Measurements from ENCODE around the gene PRIM2. TPM values are rescaled to one million over a fixed set of nuclear protein-coding genes. Genes with fewer than 3 reads are reported as not detected.
"Not testable (repeated sequence)": the region's sequence is repeated elsewhere in the genome, so short reads cannot be mapped to it uniquely, and the experiment has no call there.

PRIM2 gene
- total RNA-seq, 1 donor from 2014 or later = 16.3 TPM

DNA sequence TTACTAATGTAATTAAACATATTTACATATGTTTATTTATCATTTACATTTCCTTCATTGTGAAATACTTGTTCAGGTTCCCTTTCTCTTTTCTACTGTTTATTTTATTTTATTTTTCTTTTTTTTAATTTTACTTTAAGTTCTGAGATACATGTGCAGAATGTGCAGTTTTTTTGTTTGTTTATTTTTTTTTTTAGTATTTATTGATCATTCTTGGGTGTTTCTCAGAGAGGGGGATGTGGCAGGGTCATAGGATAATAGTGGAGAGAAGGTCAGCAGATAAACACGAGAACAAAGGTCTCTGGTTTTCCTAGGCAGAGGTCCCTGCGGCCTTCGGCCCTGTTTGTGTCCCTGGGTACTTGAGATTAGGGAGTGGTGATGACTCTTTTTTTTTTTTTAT, 8.7 kb upstream of the PRIM2 start:
- DNase-seq = not testable (repeated sequence)

DNA sequence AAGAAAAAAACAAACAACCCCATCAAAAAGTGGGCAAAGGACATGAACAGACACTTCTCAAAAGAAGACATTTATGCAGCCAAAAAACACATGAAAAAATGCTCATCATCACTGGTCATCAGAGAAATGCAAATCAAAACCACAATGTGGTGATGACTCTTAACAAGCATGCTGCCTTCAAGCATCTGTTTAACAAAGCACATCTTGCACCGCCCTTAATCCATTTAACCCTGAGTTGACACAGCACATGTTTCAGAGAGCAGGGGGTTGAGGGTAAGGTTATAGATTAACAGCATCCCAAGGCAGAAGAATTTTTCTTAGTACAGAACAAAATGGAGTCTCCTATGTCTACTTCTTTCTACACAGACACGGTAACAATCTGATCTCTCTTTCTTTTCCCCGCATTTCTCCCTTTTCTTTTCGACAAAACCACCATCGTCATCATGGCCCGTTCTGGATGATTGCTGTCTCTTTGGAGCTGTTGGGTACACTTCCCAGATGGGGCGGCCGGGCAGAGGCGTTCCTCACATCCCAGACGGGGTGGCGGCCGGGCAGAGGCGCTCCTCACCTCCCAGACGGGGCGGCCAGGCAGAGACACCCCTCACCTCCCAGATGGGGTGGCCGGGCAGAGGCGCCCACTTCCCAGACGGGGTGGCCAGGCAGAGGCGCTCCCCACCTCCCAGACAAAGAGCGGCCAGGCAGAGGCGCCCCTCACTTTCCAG, 7.2 kb upstream of the PRIM2 start:
- DNase-seq = not testable (repeated sequence)

DNA sequence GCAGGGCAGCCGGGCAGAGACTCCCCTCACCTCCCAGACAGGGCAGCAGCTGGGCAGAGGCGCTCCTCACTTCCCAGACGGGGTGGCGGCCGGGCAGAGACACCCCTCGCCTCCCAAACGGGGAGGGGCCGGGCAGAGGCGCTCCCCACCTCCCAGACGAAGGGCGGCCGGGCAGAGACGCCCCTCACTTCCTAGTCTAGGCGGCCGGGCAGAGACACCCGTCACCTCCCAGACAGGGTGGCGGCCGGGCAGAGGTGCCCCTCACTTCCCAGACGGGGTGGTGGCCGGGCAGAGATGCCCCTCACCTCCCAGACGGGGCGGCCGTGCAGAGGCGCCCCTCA, 6.6 kb upstream of the PRIM2 start:
- DNase-seq = no peak

DNA sequence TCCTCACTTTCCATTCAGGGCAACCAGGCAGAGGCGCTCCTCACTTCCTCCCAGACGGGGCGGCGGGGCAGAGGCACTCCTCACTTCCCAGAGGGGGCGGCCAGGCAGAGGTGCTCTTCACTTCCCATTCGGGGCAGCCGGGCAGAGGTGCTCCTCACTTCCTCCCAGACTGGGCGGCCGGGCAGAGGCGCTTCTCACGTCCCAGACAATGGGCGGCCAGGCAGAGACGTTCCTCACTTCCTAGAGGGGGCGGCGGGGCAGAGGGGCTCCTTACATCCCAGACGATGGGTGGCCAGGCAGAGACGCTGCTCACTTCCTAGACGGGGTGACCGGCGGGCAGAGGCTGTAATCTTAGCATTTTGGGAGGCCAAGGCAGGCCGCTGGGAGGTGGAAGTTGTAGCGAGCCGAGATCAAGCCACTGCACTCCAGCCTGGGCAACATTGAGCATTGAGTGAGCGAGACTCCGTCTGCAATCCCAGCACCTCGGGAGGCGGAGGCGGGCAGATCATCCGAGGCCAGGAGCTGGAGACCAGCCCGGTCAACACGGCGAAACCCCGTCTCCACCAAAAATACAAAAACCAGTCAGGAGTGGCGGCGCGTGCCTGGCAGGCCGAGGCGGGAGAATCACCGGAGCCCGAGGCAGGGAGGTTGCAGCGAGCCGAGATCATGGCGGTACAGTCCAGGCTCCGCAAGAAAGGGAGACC, 6.0 kb upstream of the PRIM2 start:
- DNase-seq = not testable (repeated sequence)

DNA sequence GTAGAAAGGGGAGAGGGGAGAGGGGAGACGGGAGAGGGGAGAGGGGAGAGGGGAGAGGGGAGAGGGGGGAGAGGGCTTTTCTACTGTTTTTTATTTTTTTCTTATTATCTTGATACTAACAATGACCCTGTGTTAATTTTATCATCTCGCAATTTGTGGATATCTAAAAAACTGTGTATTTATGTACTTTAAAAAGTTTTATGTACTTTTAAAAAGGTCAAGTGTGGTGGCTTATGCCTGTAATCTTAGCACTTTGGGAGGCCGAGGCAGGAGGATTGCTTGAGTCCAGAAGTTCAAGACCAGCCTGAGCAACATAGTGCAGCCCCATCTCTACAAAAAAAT, 5.5 kb upstream of the PRIM2 start:
- DNase-seq = no peak

DNA sequence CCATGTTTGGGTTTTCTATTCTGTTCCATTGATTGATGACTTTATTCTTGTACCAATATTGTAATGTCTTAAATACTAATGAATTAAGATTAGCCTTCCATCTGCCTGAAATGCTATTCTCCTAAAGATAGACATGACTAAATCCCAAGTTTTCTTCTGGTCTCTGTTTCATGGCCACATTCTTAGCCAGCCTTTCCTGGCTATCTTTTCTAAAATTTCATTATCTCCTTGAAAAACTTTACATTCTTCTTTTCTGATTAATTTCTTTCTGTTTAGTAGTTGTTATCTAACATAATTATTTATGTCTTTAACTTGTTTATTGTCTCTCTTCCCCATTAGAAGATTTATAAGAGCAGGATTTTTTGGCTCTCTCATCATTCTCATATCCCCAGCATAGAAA, 4.4 kb upstream of the PRIM2 start:
- DNase-seq = no peak

DNA sequence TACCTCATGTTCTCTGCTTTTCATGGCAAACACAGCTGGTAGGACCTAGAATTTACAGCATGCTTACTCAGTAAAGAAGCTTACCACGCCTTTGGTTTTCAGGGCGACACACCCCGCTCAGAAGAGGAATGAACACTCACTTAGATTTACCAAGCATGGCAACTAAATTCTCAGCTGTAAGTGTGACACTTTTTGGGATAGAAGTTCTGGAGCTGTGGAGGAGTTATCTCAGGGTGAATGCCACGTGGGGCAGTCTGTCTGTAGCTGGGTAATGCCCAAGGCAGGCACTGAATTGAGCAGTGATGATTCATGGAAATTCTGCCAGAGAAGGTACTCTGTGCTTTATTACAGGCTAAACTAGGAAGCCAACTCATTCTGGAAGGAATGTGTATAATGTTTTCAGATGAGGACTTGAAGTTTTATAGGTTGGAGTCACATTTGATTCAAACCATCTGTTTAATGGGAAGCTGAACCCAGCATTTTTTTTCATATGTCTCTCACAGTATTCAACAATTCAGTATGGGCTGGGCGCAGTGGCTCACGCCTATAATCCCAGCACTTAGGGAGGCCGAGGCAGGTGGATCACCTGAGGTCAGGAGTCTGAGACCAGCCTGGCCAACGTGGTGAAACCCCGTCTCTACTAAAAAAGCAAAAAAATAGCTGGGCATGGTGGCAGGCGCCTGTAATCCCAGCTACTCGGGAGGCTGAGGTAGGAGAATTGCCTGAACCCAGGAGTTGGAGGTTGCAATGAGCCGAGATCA, 3.5 kb upstream of the PRIM2 start:
- DNase-seq = peak; percentile 59

DNA sequence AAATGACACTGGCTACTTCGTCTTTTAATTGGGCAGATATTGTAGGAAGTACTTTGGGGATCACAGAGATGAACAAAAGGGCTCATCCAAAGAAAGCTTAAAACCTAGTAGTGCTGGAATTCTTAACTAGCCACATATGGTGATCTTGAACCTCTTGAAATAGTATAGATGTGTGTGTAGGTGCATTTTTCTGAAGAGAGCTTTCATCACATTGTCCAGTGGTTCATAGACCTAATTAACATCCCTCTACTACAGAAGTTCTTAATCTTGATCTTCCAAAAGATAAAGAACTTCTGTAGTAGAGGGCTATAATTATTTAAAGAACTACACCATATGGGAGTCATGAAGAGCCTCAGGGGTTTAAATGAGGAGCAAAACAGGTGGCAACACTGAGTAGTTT, 2.3 kb upstream of the PRIM2 start:
- DNase-seq = no peak

DNA sequence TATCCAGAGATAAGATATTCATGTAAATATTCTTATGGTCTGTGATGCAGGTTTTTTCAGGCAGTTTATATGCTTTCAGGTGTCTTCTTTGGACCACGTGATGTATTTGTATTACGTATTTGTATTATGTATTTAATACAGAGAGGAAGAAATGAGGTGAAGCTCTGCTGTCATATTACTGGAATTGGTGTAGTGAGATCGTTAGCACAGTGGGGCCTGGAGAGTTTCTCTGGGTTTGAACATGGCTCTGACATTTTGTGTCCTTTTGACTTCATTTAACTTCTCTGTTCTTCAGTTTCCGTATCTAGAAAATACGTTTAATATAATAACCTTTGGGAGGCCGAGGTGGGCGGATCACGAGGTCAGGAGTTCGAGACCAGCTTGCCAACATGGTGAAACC, 1.6 kb upstream of the PRIM2 start:
- DNase-seq = no peak

DNA sequence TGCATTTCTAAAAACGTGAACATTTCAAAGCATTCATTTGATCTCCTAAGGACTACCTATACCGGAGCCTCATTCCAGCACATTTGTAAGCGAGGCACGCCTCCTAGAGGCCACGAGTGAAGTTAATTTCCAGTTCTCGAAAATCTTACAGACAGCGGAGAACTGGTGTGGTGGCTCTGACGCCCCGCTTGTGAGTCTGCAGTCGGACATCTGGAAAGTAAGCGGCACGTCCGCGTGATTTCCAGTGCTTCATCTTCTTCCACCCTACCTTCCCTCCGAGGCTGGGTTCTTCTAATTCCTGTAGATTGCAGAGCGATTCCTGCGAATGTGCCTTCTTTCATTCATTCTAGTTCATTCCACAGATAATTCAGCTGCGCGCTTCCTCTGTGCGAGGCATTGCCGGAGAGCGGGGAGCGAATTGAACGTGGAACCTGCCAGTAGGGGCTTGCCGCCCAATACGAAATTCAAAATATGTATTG, 810 bp upstream of the PRIM2 start:
- peak; percentile 92 for DNase-seq

DNA sequence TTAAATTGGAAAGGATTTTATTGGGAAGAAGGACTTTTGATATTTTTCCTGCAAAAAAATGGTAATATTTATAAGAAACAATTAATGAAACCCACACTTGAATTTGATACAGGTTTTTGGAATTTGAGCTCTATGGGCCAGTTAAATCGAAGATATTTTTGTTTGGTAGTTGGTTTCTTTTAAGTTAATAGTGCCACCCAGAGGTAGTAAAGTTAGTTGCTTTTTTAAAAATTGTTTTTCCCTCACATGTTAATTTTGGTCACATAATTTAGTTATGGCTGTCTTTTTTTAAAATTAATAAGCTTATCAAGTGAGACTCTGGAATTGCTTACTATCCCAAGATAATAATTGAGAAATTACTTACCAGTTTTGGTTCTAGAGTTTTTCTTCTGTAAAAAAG, 7.1 kb downstream of the PRIM2 start:
- DNase-seq = peak; percentile 38

DNA sequence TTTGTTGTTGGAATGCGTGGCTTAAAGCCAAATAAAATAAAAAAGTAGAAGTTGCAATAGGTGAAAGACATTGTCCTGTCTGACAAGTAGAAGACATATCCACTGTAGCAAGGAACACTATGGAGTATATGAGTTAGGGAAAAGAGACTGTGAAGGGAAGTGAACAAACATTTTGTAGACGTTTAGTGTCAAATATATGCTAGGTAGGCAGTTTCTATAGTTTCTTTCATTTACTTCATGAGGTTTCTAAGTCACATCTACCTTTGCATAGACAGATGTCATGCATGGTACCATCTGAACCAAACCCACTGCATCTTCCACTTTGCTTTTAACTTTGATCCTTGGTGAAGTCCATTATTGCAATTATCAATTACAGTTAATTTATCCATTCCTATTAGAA, 9.9 kb downstream of the PRIM2 start:
- no peak for DNase-seq

DNA sequence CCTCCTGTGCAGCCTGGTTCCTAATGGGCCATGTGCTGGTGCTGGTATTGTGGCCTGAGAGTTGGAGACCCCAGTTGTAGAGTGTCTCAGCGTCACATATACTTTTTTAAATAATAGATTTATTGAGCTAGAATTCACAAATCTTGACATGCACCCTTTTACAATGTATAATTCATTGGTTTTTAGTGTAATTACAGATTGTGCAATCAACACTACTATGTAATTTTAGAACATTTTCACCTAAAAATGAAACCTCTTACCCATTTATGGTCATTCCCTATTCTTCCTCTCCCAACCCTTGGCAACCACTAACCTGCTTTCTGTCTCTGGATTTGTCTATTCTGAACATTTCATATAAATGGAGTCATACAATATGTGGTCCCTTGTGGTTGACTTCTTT, 10.6 kb downstream of the PRIM2 start:
- no peak for DNase-seq

DNA sequence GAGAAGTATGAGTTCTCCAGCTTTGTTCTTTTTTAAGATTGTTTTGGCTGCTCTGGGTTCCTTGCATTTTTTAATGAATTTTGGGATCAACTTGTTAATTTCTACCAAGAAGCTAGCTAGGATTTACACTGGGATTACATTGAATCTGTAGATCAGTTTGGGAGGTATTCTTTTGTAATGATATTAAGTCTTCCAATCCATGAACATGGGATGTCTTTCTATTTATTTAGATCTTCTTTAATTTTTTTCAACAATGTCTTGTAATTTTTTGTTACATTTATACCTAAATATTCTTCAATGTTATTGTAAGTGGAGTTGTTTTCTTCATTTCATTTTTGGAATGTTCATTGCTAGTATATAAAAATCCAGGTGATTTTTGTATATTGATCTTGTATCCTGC, 12.5 kb downstream of the PRIM2 start:
- DNase-seq = no peak

DNA sequence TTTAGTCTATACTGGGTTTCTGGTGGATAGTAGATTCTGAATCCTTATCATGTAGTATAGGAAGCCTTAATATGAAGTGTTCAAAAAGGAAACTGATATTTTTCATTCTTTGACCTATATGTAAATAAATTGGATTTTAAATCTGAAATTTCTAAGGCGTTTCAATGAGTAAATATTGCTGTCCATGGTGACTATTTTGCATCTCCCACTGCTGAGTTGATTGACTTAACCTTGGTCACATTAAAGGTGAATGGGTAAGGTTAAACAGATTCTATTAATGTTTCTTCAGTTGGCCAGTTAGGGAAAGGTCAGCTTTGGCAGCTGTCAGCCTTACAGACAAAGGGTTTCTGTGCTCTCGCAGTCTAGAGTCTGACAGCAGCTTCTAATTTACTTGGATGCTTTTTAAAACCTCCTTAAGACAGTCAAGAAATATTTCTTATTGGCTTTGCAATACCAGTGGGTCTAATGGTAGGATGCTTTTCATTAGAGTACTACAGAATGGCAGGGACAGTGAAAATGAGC, 24.8 kb downstream of the PRIM2 start:
- DNase-seq = no peak

DNA sequence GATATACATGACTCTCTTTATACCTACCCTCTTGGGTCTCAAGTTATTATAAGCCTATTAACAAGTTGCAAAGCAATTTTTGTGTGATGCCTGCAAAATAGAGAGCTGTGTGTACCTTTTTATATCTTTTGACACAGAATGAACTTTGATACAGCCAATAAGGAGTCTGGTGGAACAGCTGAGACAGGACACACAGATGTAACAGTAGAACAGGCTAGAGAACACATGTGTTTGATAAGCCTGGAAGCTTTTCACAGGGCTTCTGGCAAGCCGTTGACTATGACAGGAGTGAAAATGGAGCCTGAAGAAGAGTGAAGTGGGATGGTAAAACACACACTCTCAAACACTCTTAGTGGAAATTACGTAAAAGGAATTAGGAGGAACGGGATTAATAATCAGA, 25.9 kb downstream of the PRIM2 start:
- DNase-seq = peak; percentile 24

DNA sequence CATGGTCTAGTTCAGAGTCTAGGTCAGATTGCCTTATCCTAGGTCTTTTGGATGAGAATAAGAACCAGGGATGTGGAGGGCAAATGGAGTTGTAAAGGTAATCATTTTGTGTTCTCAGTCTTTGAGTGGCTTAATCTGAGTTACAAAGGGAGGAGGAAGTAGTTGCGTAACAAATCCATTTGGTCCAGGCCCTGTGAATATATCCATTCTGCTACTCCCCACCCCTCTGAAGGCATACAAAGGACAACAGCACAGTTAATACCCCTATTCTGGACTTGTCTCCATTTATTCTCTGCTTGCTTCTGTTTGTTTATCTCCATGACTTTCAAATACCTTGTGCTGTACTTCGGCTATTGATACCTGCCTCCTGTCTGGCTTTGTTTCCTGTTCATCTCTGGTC, 29.3 kb downstream of the PRIM2 start:
- DNase-seq = not testable (repeated sequence)

DNA sequence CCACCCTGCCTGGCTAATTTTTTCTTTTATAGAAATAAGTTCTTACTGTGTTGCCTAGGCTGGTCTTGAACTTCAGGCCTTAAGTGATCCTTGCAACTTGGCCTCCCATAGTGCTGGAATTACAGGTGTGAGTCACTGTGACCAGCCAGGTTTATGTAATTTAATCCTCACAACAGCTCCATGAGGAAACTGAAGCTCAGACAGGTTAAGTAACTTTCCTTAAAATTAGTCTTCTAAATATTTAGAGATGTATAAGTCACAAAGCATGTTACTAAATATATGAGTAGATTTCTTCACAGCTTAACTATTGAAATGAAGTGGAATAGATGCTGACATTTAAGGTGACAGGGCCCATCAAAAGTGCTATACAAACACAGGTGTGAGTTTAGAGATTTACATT, 30.2 kb downstream of the PRIM2 start:
- not testable (repeated sequence) for DNase-seq

DNA sequence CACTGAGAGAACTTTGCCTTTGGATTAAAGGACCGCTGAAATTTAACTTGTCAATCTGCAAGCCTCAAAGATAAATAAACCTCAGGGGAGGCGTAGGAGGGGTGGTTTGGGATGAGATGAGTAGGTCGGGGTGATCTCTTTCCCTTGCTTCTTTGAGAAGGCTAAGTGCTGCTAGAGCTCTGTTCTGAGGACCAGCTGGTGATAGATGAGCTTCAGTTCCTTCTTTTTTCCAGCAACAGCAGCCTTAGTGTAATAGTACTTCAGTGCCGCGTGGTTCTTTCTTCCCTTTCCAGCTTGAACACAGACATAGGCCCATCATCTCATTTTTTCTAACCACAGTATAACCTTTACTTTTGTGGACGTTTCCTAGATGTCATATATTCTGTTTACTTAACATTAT, 33.0 kb downstream of the PRIM2 start:
- DNase-seq = not testable (repeated sequence)

DNA sequence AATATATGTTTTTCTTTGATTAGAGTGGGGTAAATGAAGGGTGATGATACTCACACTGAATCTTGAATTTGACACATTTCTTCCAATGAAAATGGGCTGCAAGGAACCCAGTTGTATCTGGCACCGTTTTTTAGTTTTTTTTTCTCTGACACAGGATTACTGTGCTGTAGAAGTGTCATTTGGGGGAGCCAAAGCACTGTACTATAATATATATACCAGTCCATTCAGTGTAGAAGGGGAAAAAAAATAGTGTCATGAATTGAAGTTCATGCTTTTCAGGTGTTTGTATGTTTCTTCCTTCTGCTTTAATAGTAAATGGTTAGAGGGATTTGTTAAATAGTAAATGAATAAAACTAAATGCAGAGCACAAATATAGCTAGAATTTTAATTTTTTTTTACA, 35.2 kb downstream of the PRIM2 start:
- not testable (repeated sequence) for DNase-seq

DNA sequence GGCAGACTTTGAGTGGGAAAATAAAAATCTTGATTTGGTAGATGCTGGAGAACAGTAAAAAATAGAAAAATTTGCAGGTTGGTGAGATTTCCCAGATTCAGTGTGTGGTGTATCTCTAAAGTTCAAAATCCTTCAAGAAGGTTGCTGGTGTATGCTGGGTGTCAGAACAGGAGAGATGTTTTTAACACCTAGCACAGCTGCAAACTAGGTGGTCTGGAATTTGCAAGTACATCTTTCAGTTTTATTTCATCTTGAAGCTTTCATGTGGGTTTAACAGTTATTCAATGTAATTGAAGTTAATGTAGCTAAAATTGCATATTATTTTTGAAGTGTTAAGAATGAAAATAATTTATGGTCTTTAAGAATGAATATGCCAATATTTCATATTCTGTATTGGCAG, 40.9 kb downstream of the PRIM2 start:
- not testable (repeated sequence) for DNase-seq

DNA sequence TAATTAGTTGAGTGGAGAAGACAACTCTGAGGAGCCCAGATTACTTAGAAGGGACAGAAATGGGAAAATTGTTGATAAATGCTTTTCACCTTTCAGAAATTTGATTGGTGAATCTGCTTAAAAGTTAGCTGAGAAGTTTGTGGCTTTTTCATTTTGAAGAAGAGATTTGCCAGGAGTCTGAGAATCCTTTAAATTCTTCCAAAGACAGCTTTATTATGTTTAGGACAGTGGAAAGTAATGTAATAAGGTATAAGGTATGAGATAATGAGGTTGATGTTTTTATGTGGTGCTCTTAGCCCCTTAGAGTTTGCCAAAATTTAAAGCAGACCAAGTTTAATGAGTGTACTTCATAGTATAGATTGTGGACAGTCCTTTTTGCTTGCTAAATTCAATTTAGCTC, 42.3 kb downstream of the PRIM2 start:
- DNase-seq = not testable (repeated sequence)

DNA sequence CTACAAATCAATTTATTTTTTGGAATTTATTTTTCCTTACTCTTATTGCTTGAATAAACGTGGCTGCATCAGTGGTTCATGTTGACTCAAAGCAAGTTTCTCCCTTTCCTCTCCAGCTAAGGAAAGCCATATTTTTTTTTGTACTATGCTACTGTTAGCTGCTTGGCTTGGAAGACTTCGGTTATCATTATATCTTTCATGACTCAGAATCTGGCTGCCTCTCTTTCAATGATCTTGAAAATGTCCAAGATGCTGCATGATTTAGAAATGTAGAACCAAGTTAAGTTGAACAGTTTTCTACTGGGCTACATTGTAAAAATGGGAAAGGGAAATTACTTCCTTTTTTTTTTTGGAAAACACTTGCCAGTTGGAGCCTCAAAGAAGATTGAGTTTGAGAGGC, 44.9 kb downstream of the PRIM2 start:
- DNase-seq = not testable (repeated sequence)
